ENCODE data around the gene LCP2.
"Not testable (repeated sequence)": the region's sequence is repeated elsewhere in the genome, so short reads cannot be mapped to it uniquely, and the experiment has no call there.

Gene LCP2

GRCh38 chr5:170246126-170246870, 51.3 kb downstream of the LCP2 start:
- DNase-seq, result no peak

GRCh38 chr5:170245436-170245835, 52.1 kb downstream of the LCP2 start:
- DNase-seq, result not testable (repeated sequence)

- no peak for DNase-seq
These were observed 59.0 kb downstream of the LCP2 start for GRCh38 chr5:170238456-170239196.

GRCh38 chr5:170235876-170236864, 61.4 kb downstream of the LCP2 start:
- DNase-seq, result no peak

- DNase-seq, result no peak
These were observed 64.2 kb downstream of the LCP2 start for GRCh38 chr5:170233358-170233892.

GRCh38 chr5:170232786-170233185, 64.8 kb downstream of the LCP2 start, which contains the start of gene C5orf58:
TSS of gene C5orf58 (plus strand) at chr5:170232985. CDS start at chr5:170234977, 1,992 bp downstream.
- DNase-seq, result no peak

- no peak for DNase-seq
These were observed 68.7 kb downstream of the LCP2 start for GRCh38 chr5:170228762-170229435.

GRCh38 chr5:170226661-170227060, 70.9 kb downstream of the LCP2 start:
- DNase-seq, result no peak

GRCh38 chr5:170226129-170226615, 71.4 kb downstream of the LCP2 start:
- DNase-seq, result no peak

GRCh38 chr5:170225326-170226128, 72.0 kb downstream of the LCP2 start:
- DNase-seq, result peak; percentile 81

- DNase-seq, result no peak
These were observed 73.7 kb downstream of the LCP2 start for GRCh38 chr5:170223906-170224305.

GRCh38 chr5:170223360-170223759, 74.2 kb downstream of the LCP2 start:
- DNase-seq, result no peak

GRCh38 chr5:170221327-170221741, 76.2 kb downstream of the LCP2 start:
- DNase-seq, result no peak

- no peak for DNase-seq
These were observed 77.4 kb downstream of the LCP2 start for GRCh38 chr5:170220191-170220590.

- DNase-seq, result no peak
These were observed 78.0 kb downstream of the LCP2 start for GRCh38 chr5:170219615-170220014.

GRCh38 chr5:170218726-170219125, 78.9 kb downstream of the LCP2 start:
- DNase-seq, result no peak

GRCh38 chr5:170217831-170218230, 79.7 kb downstream of the LCP2 start:
- DNase-seq, result no peak

GRCh38 chr5:170216257-170216864, 81.2 kb downstream of the LCP2 start:
- DNase-seq, result peak; percentile 19

- no peak for DNase-seq
These were observed 85.8 kb downstream of the LCP2 start for GRCh38 chr5:170211575-170212334.

- DNase-seq, result no peak
These were observed 90.6 kb downstream of the LCP2 start for GRCh38 chr5:170206958-170207357.
